Measurements from ENCODE around the gene TTC28. TPM values are rescaled to one million over a fixed set of nuclear protein-coding genes. Genes with fewer than 3 reads are reported as not detected.
A peak's percentile ranks its signal among the peaks of the same experiment; 100 is the strongest.

TTC28 gene
- total and polyA plus RNA-seq, 2 donors (not counting 1 experiment from before 2014, with no cell fraction given), result 8.2 to 31.4 TPM

DNA sequence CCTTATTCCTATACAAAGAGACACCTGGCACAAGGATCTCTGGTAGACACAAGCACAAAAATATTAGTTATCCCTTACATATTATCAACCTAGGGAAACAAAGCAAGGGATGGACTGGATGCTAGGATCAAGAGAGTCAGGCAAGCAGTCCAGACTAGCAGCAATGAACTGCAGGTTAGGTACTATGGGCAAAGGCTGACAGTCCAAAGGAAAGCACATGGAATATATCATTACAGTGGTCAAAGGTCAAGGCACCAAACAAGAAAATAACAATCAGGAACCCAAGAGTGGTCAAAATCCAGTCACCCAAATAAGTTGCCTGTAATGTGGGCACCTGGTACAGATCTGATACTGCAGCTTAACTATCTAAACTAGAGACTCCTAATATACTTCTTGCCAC lies 77.7 kb downstream of the TTC28 start:
- H3K4me2 ChIP-seq (ENCODE audit: extremely low read depth, insufficient read depth, low read length), result no peak overlapping the region
- no peaks in the 10 kb centered on the region for H4K20me1 ChIP-seq (ENCODE audit: control insufficient read depth, extremely low read depth, insufficient read depth, low read length)
- TF ChIP-seq, protein P1, sequence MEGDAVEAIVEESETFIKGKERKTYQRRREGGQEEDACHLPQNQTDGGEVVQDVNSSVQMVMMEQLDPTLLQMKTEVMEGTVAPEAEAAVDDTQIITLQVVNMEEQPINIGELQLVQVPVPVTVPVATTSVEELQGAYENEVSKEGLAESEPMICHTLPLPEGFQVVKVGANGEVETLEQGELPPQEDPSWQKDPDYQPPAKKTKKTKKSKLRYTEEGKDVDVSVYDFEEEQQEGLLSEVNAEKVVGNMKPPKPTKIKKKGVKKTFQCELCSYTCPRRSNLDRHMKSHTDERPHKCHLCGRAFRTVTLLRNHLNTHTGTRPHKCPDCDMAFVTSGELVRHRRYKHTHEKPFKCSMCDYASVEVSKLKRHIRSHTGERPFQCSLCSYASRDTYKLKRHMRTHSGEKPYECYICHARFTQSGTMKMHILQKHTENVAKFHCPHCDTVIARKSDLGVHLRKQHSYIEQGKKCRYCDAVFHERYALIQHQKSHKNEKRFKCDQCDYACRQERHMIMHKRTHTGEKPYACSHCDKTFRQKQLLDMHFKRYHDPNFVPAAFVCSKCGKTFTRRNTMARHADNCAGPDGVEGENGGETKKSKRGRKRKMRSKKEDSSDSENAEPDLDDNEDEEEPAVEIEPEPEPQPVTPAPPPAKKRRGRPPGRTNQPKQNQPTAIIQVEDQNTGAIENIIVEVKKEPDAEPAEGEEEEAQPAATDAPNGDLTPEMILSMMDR (conservative IDR thresholded peaks at IDR 0.05 in 1 of 2, IDR thresholded peaks at IDR 0.05 in 1 of 2; ENCODE audit: low read depth in 1 of 2, low read length in 2 of 2), result no peak
- no peak for TF ChIP-seq EZH2 (IDR thresholded peaks at IDR 0.05; ENCODE audit: low read length, missing control alignments)
- no peak overlapping the region for H3K27ac ChIP-seq (ENCODE audit: insufficient read depth, low read length)
- no peaks in the 10 kb centered on the region for H3K27me3 ChIP-seq (ENCODE audit: control insufficient read depth, insufficient read depth, low read length)
- H2AFZ ChIP-seq (ENCODE audit: low read length), result no peak overlapping the region
- H3K4me1 ChIP-seq (ENCODE audit: control insufficient read depth, extremely low read depth, insufficient read depth, low read length), result no peaks in the 10 kb centered on the region
- no peak overlapping the region for H3K9ac ChIP-seq (ENCODE audit: insufficient read depth, low read length)
- no peak for DNase-seq (ENCODE audit: low read depth in 2 of 2)
- no peak overlapping the region for H3K4me3 ChIP-seq (replicated peaks in 1 of 4; ENCODE audit: control extremely low read depth in 1 of 4, insufficient read depth in 1 of 4, low read depth in 3 of 4, low read length in 4 of 4)
- H3K79me2 ChIP-seq (ENCODE audit: control insufficient read depth, insufficient read depth, low read length), result no peaks in the 10 kb centered on the region
- no peaks in the 10 kb centered on the region for H3K36me3 ChIP-seq (ENCODE audit: control insufficient read depth, insufficient read depth, low read length)
- H3K9me3 ChIP-seq (ENCODE audit: control insufficient read depth, insufficient read depth, low read depth, low read length), result no peaks in the 10 kb centered on the region

DNA sequence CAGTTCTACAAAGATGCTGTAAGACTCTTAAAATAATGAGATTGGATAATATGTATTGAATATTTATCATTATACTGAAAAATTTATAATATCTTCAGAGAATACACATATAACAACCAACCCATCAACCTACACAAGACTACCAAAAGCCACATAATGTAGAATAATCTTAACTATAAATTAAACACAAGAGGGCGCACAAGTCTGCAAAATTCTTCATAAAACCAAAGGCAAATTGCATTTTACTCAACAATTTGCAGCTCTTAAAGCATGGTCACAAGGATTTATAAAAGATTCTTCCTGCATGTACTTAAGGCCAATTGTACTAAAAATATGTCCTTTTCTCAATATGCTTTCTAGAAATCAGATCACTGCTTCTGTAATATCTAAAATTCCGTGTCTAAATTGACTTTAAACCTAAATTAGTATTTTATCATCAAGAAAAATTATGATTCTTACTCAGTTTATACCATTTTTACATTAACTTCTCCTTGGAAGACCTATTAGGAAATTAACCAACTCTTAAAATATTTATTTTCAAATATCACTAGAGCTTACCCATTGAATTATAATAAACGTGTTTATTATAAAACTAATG lies 79.0 kb downstream of the TTC28 start:
- H3K9me3 ChIP-seq (ENCODE audit: control insufficient read depth, insufficient read depth, low read depth, low read length), result no peaks in the 10 kb centered on the region

DNA sequence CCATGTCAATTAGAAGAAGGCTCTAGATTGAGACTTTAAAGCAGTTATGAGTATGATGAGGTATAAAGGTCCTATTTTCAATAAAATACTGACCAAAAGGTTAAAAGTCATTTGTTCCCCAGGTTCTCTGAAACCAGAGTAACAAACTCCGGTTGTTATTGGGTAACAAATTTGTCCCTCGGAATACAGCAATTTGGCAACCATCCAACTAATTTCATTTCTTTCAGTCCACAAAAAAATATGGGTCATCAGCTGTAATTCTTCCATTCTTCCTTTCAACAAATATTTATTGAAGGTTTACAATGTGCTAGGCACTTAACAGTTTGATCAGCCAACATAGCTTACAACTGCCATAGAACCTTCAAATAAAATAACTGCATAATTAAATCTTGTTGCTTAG lies 79.9 kb downstream of the TTC28 start:
- DNase-seq (ENCODE audit: low read depth in 2 of 2), result no peak
- no peaks in the 10 kb centered on the region for H3K27me3 ChIP-seq (ENCODE audit: control insufficient read depth, insufficient read depth, low read length)
- H3K4me2 ChIP-seq (ENCODE audit: extremely low read depth, insufficient read depth, low read length), result no peak overlapping the region
- H2AFZ ChIP-seq (ENCODE audit: low read length), result no peak overlapping the region
- no peaks in the 10 kb centered on the region for H3K79me2 ChIP-seq (ENCODE audit: control insufficient read depth, insufficient read depth, low read length)
- H3K9ac ChIP-seq (ENCODE audit: insufficient read depth, low read length), result no peak overlapping the region
- H3K4me3 ChIP-seq (replicated peaks in 1 of 4; ENCODE audit: control extremely low read depth in 1 of 4, insufficient read depth in 1 of 4, low read depth in 3 of 4, low read length in 4 of 4), result no peak overlapping the region
- no peak overlapping the region for H3K27ac ChIP-seq (ENCODE audit: insufficient read depth, low read length)
- no peaks in the 10 kb centered on the region for H3K36me3 ChIP-seq (ENCODE audit: control insufficient read depth, insufficient read depth, low read length)
- H3K9me3 ChIP-seq (ENCODE audit: control insufficient read depth, insufficient read depth, low read depth, low read length), result no peaks in the 10 kb centered on the region
- TF ChIP-seq EZH2 (IDR thresholded peaks at IDR 0.05; ENCODE audit: low read length, missing control alignments), result no peak
- TF ChIP-seq, protein P1 (conservative IDR thresholded peaks at IDR 0.05 in 1 of 2, IDR thresholded peaks at IDR 0.05 in 1 of 2; ENCODE audit: low read depth in 1 of 2, low read length in 2 of 2), result no peak
- no peaks in the 10 kb centered on the region for H4K20me1 ChIP-seq (ENCODE audit: control insufficient read depth, extremely low read depth, insufficient read depth, low read length)
- no peaks in the 10 kb centered on the region for H3K4me1 ChIP-seq (ENCODE audit: control insufficient read depth, extremely low read depth, insufficient read depth, low read length)

More for the DNA sequence above, 79.0 kb downstream of the TTC28 start:
- H2AFZ ChIP-seq (ENCODE audit: low read length), result no peak overlapping the region
- DNase-seq (ENCODE audit: low read depth in 2 of 2), result peak; percentile 43 to 82
- TF ChIP-seq, protein P1 (conservative IDR thresholded peaks at IDR 0.05 in 1 of 2, IDR thresholded peaks at IDR 0.05 in 1 of 2; ENCODE audit: low read depth in 1 of 2, low read length in 2 of 2), result peak in 1 of 2 donors; percentile 23
- no peak for TF ChIP-seq EZH2 (IDR thresholded peaks at IDR 0.05; ENCODE audit: low read length, missing control alignments)
- no peaks in the 10 kb centered on the region for H3K27me3 ChIP-seq (ENCODE audit: control insufficient read depth, insufficient read depth, low read length)
- H3K9ac ChIP-seq (ENCODE audit: insufficient read depth, low read length), result no peak overlapping the region
- no peak overlapping the region for H3K4me2 ChIP-seq (ENCODE audit: extremely low read depth, insufficient read depth, low read length)
- no peaks in the 10 kb centered on the region for H3K36me3 ChIP-seq (ENCODE audit: control insufficient read depth, insufficient read depth, low read length)
- no peaks in the 10 kb centered on the region for H4K20me1 ChIP-seq (ENCODE audit: control insufficient read depth, extremely low read depth, insufficient read depth, low read length)
- no peak overlapping the region for H3K27ac ChIP-seq (ENCODE audit: insufficient read depth, low read length)
- H3K4me3 ChIP-seq (replicated peaks in 1 of 4; ENCODE audit: control extremely low read depth in 1 of 4, insufficient read depth in 1 of 4, low read depth in 3 of 4, low read length in 4 of 4), result no peak overlapping the region
- no peaks in the 10 kb centered on the region for H3K4me1 ChIP-seq (ENCODE audit: control insufficient read depth, extremely low read depth, insufficient read depth, low read length)
- no peaks in the 10 kb centered on the region for H3K79me2 ChIP-seq (ENCODE audit: control insufficient read depth, insufficient read depth, low read length)
